GM21447 (cell line): Measurements from ENCODE around the gene POLA2.
"Not testable (repeated sequence)": the region's sequence is repeated elsewhere in the genome, so short reads cannot be mapped to it uniquely, and the experiment has no call there.

Source experiments
- ATAC-seq: cut with Tn5 transposase; IDR thresholded peaks from one replicate; pipeline ENCODE4 v1.9.1; 2021; ENCODE audit not compliant: unreplicated experiment

POLA2 gene

DNA sequence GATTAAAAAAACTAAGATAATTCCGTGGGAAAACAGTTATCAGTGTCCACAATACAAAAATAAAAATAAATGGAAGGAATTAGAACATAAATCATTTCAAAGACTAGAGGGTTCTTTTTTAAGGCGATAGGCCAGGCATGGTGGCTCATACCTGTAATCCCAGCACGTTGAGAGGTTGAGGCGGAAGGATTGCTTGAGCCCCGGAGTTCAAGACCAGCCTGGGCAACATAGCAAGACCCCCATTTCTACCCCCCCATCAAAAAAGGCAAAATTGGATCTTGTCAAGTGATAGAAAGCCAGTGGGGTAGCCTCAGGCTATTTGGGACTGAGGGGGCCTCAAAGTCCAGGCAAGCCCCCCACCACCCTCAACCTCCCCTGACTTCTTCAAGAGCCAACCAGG is 20.6 kb upstream of the POLA2 start:
- ATAC-seq = no peak

DNA sequence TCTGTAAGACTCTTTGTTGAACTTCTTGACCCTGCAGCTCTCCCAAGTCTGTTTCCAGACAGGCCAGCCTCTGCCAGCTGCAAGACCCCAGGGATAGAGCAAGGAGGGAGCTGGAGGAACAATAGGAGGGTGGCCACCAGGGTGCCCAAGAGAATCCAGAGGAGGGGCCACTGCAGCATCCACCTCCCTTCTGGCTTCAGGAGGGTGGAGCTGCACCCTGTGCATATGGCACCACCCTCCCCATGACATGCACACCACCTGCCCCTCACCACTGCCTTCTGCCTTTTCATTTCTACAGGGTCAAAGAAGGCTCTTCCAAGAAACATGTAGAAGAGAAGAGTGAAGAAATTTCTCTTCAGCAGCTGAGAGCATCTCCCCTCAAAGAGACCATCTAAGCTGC is 20.1 kb upstream of the POLA2 start:
- ATAC-seq = no peak

DNA sequence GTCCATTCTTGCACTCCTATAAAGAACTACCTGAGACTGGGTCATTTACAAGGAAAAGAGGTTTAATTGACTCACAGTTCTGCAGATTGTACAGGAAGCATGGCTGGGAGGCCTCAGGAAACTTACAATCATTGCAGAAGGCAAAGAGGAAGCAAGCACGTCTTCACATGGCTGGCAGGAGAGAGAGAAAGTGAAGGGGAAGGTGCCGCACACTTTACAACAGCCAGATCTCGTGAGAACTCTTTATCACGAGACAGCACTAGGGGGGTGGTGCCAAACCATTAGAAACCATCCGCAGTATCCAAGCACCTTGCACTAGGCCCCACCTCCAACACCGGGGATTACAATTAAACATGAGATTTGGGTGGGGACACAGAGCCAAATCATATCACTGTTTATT is 19.4 kb upstream of the POLA2 start:
- ATAC-seq = no peak

GRCh38 chr11:65243797-65244196 is 18.0 kb upstream of the POLA2 start:
- no peak for ATAC-seq

DNA sequence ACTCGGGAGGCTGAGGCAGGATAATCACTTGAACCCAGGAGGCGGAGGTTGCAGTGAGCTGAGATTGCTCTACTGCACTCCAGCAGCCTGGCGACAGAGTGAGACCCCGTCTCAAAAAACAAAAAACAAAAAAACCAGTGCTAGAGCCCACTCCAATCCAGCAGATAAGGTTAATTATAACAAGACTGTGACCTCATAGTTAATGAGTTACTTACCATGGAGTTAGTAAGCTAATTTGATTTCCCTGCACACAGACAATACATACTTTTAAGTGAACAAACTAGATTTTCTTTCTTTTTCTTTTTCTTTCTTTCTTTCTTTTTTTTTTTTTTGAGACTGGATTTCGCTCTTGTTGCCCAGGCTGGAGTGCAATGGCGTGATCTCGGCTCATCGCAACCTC is 16.7 kb upstream of the POLA2 start:
- ATAC-seq = not testable (repeated sequence)

DNA sequence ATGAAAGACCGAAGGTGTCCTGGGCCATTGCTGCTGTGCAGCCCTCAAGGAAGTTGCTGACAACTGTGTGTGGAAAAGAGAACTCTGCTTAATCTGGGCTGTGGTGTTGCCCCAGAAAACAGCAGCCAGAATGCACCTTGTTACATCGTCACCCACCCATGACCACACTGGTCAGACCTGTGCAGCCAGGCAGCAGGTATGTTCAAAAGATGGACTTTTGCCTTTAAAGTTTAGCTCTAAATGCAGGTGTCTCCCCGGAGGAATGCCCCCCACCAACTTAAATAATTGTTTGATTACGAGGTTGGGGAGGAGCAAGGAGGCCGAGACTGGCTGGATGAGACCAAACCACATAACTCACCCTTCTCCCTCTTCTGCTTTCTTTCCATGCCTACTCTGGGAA is 15.3 kb upstream of the POLA2 start:
- no peak for ATAC-seq

GRCh38 chr11:65248184-65248710 is 13.5 kb upstream of the POLA2 start:
- not testable (repeated sequence) for ATAC-seq

DNA sequence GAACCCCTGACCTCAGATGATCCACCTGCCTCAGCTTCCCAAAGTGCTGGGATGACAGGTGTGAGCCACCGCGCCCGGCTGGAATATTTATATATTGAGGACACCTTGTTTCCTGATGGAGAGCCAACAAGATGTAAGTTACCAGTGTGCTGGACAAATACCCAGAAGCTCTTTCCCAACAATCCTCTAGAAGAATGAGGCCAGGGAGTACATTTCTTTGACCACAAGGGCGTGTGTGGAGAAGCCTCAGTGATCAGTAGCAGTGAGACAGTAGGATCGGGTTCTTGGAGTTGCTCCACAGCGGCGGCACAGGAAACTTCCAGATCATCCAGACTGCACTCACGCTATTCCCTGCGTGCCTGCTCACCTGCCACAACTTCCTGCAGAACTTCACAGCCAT is 10.3 kb upstream of the POLA2 start:
- no peak for ATAC-seq

- no peak for ATAC-seq
These were observed 7.0 kb upstream of the POLA2 start for GRCh38 chr11:65254724-65255123.

GRCh38 chr11:65258988-65259387 is 2.8 kb upstream of the POLA2 start:
- ATAC-seq = no peak

- ATAC-seq = no peak
These were observed 1.5 kb upstream of the POLA2 start for GRCh38 chr11:65260302-65260701.

- peak; percentile 26 for ATAC-seq
These were observed 789 bp upstream of the POLA2 start for GRCh38 chr11:65260756-65261590.

DNA sequence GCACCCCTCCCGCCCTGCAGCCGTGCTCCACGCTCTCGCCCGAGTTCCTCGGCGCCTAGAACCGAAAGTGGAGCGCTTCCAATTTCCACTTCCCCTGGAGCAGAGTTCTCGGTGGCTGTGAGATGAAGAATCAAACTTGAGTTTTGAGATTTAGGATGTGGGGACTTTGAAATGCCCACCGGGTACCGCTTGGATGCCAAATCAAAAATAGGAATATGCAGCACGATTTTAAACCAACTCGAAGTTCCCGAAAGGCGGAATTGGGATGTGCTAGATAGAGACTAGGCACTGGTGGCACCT is 569 bp downstream of the POLA2 start:
- no peak for ATAC-seq

GRCh38 chr11:65262776-65263175 is 1.0 kb downstream of the POLA2 start:
- ATAC-seq = no peak

GRCh38 chr11:65264747-65265146 is 3.0 kb downstream of the POLA2 start:
- ATAC-seq = not testable (repeated sequence)

DNA sequence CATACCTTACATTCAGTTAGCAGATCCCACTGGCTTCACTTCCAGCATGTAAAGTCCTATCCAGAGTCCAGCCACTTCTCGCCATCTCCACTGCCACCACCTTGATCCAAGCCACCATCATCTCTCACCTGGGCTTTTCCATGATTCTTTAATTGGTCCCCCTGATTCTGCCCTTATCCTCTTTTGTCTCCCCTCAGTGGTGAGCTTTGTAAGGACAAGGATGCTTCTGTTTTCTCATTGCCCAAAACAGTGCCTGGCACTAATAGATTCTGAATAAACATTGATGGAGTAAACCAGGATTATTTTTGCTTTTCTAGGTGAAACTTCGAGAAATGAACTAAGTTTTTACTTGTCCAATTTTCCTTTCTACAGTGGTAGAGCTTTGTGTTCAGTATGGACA is 4.4 kb downstream of the POLA2 start:
- no peak for ATAC-seq

DNA sequence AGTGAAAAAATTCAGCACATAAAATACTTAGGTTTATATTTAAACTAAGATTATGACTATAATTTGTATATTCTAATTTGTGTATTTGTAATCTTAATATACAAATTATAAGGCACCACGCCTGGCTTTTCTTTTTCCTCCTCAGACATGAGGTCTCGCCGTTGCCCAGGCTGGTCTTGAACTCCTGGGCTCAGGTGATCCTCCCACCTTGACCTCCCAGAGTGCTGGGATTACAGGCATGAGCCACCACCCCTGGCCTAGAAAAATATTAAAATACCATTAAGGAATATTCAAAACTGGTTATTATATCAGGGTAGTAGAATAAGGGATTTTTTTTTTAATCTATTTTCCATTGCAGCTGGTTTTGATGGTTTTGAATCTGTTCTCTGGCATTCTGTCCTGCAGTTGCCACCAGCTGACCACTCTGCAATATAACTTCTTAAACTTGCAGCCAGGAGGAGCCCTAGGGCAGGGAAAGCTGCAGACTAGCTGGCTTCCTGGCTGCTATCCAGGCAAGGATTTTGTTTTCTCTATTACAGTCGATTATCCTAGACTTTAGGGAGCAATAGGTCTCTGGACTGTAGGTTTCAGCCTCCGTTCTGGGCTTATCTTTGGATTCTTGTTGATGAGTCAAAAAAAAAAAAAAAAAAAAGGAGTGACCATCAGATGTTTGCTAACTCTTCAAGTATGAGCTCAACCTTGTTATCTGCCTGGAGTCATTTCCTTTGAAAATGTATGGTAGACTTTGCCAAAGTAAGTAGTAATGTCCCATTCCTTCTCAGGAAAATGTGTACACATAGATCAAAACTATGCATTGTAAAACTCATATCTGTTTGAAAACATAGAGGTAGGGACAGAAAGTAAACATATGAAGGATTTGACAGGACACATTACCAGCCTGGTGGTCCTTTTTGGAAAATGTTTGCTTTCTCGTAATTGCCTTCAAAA is 13.2 kb downstream of the POLA2 start:
- no peak for ATAC-seq

DNA sequence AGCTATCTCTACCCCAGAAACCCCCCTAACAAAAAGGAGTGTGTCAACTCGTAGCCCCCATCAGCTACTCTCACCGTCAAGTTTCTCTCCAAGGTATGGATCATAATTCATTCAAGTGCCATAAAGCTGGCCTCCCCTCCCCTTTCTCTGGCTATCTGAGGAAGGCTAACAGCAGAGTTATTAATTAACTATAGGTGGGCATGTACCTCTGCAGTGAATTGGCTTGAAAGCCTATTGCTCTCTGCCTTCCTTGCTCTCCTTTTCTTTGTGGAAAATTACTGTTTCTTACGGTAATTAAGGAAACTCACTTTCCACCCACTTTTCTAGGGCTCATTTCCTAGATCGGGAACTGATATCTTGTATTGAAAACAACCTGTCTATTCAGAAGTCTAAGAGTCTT is 14.1 kb downstream of the POLA2 start:
- no peak for ATAC-seq

GRCh38 chr11:65277631-65278277 is 16.0 kb downstream of the POLA2 start:
- ATAC-seq = no peak

GRCh38 chr11:65278356-65278755 is 16.6 kb downstream of the POLA2 start:
- no peak for ATAC-seq

DNA sequence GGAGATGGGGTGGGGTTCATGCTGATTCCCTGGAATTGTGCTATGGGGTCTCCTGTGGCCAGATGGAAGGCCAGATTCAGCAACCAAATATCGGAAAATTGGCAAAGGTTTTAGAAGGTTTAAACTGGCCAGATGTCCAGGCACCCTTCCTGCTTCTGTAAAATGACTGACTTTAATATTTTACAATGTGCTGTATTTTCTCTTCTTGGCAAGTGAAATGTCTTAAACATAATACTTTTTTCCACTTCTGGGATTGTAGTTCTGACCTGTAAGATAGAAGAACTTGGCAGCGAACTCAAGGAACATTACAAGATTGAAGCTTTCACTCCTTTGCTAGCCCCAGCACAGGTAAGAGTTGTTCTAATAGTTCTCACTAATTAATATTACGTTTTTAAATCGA is 17.5 kb downstream of the POLA2 start:
- ATAC-seq = no peak
